GM06990 (cell line): ENCODE measurements around the gene TNS2.

Experiments
- DNase-seq: peaks from one replicate; pipeline ENCODE4 v3.0.0-alpha.2; 2011; ENCODE audit not compliant: insufficient read length; ENCODE audit errors: extremely low read depth
- H3K27me3 ChIP-seq: replicated peaks from 2 replicates; pipeline ENCODE4 v1.6.0; 2011; ENCODE audit warnings: low read length; ENCODE audit not compliant: control insufficient read depth, insufficient read depth
- H3K36me3 ChIP-seq: 2 replicates; pipeline ENCODE4 v1.5.1; 2011; ENCODE audit warnings: low read length; ENCODE audit not compliant: control insufficient read depth, insufficient read depth
- H3K4me3 ChIP-seq: replicated peaks from 2 replicates; pipeline ENCODE4 v1.5.1; 2011; ENCODE audit warnings: low read depth, mild to moderate bottlenecking, control low read depth, low read length
- TF ChIP-seq, protein P1 (sequence below): IDR thresholded peaks from 2 replicates; pipeline ENCODE4 v1.5.1; 2011; ENCODE audit warnings: low read length, control low read depth, mild to moderate bottlenecking, inconsistent platforms; ENCODE audit not compliant: insufficient read depth, poor library complexity, severe bottlenecking

TNS2 gene

DNA sequence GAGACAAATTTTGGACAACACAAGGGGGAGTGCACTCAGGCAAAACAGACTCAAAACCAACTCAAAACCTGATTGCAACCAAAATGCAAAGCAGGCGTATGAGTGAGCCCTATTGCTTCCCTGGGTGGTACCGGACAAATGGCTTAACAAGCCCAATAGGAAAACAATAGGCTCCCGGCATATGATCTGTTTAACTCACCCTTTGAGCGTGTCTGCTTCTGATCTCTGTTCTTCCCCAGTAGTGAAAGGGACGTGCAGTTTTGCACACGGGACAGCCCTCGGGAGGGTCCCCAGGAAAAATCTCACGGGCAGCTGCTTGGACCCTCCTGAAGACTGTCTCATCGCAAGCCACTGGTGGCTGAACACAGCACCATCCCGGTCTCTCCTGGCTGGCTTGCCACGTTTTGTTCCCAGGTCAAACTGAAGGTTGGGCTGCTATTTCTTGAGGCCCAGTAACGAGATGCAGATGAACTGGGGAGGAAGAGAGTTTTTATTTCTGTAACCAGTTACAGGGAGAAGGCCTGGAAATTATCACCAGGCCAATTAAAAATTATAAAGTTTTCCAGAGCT is 63.4 kb downstream of the TNS2 start:
- TF ChIP-seq, protein P1, sequence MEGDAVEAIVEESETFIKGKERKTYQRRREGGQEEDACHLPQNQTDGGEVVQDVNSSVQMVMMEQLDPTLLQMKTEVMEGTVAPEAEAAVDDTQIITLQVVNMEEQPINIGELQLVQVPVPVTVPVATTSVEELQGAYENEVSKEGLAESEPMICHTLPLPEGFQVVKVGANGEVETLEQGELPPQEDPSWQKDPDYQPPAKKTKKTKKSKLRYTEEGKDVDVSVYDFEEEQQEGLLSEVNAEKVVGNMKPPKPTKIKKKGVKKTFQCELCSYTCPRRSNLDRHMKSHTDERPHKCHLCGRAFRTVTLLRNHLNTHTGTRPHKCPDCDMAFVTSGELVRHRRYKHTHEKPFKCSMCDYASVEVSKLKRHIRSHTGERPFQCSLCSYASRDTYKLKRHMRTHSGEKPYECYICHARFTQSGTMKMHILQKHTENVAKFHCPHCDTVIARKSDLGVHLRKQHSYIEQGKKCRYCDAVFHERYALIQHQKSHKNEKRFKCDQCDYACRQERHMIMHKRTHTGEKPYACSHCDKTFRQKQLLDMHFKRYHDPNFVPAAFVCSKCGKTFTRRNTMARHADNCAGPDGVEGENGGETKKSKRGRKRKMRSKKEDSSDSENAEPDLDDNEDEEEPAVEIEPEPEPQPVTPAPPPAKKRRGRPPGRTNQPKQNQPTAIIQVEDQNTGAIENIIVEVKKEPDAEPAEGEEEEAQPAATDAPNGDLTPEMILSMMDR: no peak
- Histone ChIP-seq H3K36me3 (no peaks in the 10 kb centered on the region), H3K27me3 (no peaks in the 10 kb centered on the region)

DNA sequence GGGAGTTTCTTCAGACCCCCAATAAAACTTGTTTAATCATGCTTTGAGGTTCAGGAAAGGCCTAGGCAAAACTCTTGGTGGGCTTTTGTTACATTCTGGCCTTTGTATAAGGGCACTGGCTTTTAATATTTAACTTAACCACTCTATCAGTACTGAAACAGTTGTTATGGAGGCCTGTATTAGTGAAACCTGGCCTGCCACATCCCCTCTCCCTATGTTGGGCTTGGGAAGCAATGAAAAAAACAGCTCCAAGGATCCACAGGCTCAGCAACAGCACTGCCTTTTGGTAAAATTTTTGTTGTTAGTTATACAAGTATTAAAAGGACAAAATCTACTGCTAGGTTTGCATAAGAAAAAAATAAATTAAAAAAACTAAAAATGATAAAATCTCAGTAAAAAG is 64.1 kb downstream of the TNS2 start:
- no peak for DNase-seq
- TF ChIP-seq, protein P1: no peak
- H3K4me3 ChIP-seq: no peak overlapping the region
- H3K27me3 ChIP-seq: no peaks in the 10 kb centered on the region
- no peaks in the 10 kb centered on the region for H3K36me3 ChIP-seq

More for the DNA sequence above, 63.4 kb downstream of the TNS2 start:
- no peak overlapping the region for H3K4me3 ChIP-seq
- DNase-seq: no peak
